Mononuclear cell (primary cell): ENCODE data around the gene SMYD3. TPM values are rescaled to one million over a fixed set of nuclear protein-coding genes. Genes with fewer than 3 reads are reported as not detected.
"Not testable (repeated sequence)": the region's sequence is repeated elsewhere in the genome, so short reads cannot be mapped to it uniquely, and the experiment has no call there.

ENCODE experiments used
- H3K27me3 ChIP-seq: 2 replicates; pipeline ENCODE4 v1.6.0; 2011; ENCODE audit warnings: low read length, control low read depth; ENCODE audit not compliant: insufficient read depth
- H3K4me1 ChIP-seq: 2 replicates; pipeline ENCODE4 v1.5.1; 2011; ENCODE audit warnings: mild to moderate bottlenecking, low read length, control low read depth; ENCODE audit not compliant: insufficient read depth
- H3K4me3 ChIP-seq: 2 replicates; pipeline ENCODE4 v1.5.1; 2011; ENCODE audit warnings: mild to moderate bottlenecking, low read length, moderate library complexity
- H3K9me3 ChIP-seq: 2 replicates; pipeline ENCODE4 v1.5.1; 2011; ENCODE audit warnings: low read depth, mild to moderate bottlenecking, control low read depth, low read length
- total RNA-seq: library from RNA; depleted of rRNA; stranded (reverse); fragments of >200 nt; gene quantifications from one replicate; pipeline ENCODE4 v1.2.3, GENCODE V29; 2012

Gene SMYD3
- total RNA-seq, 1 donor, result 18.2 TPM

DNA sequence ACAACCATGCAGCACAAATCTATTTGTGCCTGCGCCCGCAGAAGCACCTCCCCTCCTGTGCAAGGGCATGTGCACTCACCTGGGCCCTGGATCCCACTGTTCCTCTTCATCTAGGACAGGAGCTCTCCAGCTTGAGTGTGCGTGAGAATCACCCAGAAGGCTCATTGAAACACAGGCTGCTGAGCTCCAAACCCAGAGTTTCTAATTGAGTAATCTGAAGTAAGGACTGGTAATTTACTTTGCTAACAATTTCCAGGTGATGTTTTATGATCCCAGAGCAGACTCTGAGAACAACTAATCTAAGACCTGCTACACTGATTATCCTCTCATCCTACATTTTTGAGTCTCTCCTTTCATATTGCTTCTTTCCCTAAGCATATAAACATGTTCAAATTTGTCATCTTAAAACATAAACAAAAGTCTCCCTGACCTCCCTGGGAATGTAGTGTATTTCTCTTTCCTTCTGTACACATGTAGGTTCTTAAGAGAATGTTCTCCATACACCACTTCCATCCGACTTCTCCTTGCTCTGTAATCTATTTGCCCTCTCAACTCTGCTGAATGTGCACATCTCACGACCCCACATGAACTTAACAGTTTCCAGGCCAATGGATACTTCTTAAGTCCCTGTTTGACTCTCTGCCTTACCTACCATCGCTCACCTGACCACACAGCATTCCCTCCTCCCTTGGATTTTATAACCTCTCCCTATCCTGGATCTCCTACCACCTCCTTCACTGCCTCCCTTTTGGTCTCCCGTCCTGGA, 522.5 kb downstream of the SMYD3 start:
- Histone ChIP-seq H3K9me3 (no peaks in the 10 kb centered on the region), H3K4me3 (no peak overlapping the region), H3K4me1 (no peaks in the 10 kb centered on the region), H3K27me3 (no peaks in the 10 kb centered on the region)

GRCh38 chr1:245983294-245983967, 523.6 kb downstream of the SMYD3 start:
- H3K9me3 ChIP-seq, result no peaks in the 10 kb centered on the region
- H3K4me3 ChIP-seq, result no peak overlapping the region
- no peaks in the 10 kb centered on the region for H3K27me3 ChIP-seq
- no peaks in the 10 kb centered on the region for H3K4me1 ChIP-seq

DNA sequence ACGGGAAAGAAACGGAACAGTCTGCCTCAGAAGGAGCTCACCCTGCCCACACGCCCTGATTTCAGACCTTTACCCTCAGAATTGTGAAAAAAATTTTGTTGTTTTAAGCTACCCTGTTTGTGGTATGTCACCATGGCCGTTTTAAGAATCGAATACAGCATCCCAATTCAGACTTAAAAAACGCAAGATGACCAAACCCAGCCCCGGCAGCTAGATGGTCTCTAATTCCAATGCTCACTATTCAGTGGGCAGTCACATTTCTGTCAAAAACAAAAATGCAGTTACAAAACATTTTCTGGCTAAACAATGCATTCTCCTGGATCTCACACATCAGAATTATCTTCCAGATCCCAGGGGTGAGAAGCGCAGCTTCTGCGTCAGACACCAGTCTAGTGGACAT, 527.5 kb downstream of the SMYD3 start:
- Histone ChIP-seq H3K4me3 (no peak overlapping the region), H3K27me3 (no peaks in the 10 kb centered on the region), H3K9me3 (no peaks in the 10 kb centered on the region), H3K4me1 (no peaks in the 10 kb centered on the region)

DNA sequence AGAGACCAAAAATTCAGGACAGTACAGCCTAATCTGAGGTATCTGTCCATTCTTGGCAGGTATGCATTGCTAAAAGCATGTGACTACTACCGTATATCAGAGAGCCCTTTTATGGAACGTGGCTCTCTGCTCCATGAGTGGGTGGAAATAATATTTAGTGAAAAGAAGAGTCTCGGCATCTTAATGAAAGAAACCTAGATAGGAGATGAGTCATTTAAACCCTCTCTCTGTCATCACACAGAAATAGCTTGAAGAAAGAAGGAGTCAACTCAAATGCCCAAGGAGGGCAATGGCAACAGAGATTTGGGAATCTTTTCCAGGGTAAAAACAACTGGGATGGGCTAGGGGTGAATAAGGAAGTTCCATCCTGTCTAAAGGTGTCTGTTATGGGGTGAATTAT, 528.2 kb downstream of the SMYD3 start:
- Histone ChIP-seq H3K9me3 (no peaks in the 10 kb centered on the region), H3K4me1 (no peaks in the 10 kb centered on the region), H3K4me3 (no peak overlapping the region), H3K27me3 (no peaks in the 10 kb centered on the region)

- H3K9me3 ChIP-seq, result no peaks in the 10 kb centered on the region
- no peaks in the 10 kb centered on the region for H3K27me3 ChIP-seq
- H3K4me1 ChIP-seq, result no peaks in the 10 kb centered on the region
- H3K4me3 ChIP-seq, result no peak overlapping the region
These were observed 534.6 kb downstream of the SMYD3 start for GRCh38 chr1:245972476-245972875.

DNA sequence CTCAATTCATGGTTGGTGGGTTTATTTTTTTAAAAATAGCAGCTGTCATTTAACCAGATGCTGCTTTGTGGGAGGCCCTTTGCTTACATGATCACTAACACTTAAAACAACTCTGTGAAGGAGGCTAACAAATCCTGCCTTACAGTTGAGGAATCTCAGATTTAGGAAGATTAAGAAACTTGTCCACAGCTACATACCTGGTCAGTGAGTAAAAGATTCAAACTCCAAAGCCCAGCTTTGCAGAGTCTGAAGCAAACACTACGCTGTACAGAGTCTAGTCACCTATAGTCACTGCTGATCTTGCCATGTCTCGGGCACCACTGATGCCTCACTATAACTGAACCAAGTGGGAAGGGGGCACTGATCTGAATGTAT, 535.4 kb downstream of the SMYD3 start:
- no peaks in the 10 kb centered on the region for H3K4me1 ChIP-seq
- H3K9me3 ChIP-seq, result no peaks in the 10 kb centered on the region
- no peaks in the 10 kb centered on the region for H3K27me3 ChIP-seq
- no peak overlapping the region for H3K4me3 ChIP-seq

DNA sequence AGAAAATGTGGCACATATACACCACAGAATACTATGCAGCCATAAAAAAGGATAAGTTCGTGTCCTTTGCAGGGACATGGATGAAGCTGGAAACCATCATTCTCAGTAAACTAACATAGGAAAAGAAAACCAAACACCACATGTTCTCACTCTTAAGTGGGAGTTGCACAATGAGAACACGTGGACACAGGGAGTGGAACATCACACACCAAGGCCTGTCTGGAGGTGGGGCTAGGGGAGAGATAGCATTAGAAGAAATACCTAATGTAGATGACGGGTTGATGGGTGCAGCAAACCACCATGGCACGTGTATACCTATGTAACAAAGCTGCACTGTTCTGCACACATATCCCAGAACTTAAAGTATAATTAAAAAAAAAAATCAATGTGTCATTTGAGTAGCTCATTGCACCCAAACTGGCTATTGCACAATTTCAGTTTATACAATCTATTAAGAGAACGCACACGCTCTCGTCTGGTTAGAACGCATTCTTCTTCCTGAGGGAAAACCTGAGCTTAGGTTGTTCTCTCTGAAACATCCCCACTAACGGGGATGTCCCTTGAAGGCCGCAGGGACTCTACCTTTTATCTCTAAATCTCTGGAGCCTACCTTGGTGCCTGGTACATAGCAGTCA, 535.9 kb downstream of the SMYD3 start:
- not testable (repeated sequence) for H3K4me3 ChIP-seq, H3K9me3 ChIP-seq, H3K27me3 ChIP-seq, H3K4me1 ChIP-seq

GRCh38 chr1:245969283-245969682, 537.8 kb downstream of the SMYD3 start:
- Histone ChIP-seq H3K4me3 (no peak overlapping the region), H3K9me3 (no peaks in the 10 kb centered on the region), H3K4me1 (no peaks in the 10 kb centered on the region), H3K27me3 (no peaks in the 10 kb centered on the region)

DNA sequence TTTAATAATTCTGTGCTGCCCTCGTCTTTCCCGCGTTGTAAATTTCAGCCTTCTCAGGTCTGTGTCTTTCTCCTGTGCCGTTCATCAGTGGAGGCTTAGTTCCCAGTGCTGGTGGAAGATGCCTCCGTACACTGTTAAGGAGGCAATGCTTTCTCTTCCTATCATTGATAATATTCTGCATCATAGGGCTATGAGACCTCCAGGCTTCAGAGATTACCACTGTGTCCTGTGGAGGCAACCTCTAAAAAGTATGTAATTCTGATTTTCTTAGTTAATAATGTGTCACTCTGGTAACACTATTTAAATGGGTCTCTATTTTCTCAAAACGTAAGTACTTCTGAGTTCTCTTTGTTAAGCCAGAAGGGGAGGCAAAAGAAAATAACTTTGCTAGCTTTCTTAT, 538.3 kb downstream of the SMYD3 start:
- no peaks in the 10 kb centered on the region for H3K27me3 ChIP-seq
- no peaks in the 10 kb centered on the region for H3K4me1 ChIP-seq
- no peak overlapping the region for H3K4me3 ChIP-seq
- no peaks in the 10 kb centered on the region for H3K9me3 ChIP-seq

GRCh38 chr1:245965398-245965797, 541.7 kb downstream of the SMYD3 start:
- no peaks in the 10 kb centered on the region for H3K27me3 ChIP-seq

DNA sequence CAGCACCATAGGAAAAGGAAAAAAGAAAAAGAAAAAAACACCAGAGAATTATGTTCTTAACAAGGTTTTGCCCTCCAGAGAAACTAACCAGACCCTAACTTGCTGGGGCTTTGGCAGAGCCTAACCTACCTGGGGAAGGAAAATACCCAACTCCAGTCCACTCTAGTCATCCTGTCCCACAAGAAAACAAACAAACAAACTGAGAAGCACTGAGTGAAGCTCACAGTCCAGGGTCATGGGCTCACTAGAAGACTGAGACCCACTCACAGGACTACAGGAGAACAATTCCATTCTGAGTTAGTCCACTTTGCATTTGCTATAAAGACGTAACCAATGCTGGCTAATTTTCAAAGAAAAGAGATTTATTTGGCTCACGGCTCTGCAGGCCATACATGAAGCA, 543.4 kb downstream of the SMYD3 start:
- no peak overlapping the region for H3K4me3 ChIP-seq
- H3K4me1 ChIP-seq, result no peaks in the 10 kb centered on the region
- H3K9me3 ChIP-seq, result no peaks in the 10 kb centered on the region
- H3K27me3 ChIP-seq, result no peaks in the 10 kb centered on the region

More at GRCh38 chr1:245965398-245965797, 541.7 kb downstream of the SMYD3 start:
- no peaks in the 10 kb centered on the region for H3K4me1 ChIP-seq
- no peaks in the 10 kb centered on the region for H3K9me3 ChIP-seq
- H3K4me3 ChIP-seq, result no peak overlapping the region

GRCh38 chr1:245962453-245962852, 544.6 kb downstream of the SMYD3 start:
- Histone ChIP-seq H3K4me1 (no peaks in the 10 kb centered on the region), H3K4me3 (no peak overlapping the region), H3K27me3 (no peaks in the 10 kb centered on the region), H3K9me3 (no peaks in the 10 kb centered on the region)

- Histone ChIP-seq H3K4me3 (no peak overlapping the region), H3K9me3 (no peaks in the 10 kb centered on the region), H3K4me1 (peaks cover 7% of the 10 kb centered on the region), H3K27me3 (no peaks in the 10 kb centered on the region)
These were observed 545.9 kb downstream of the SMYD3 start for GRCh38 chr1:245961137-245961540.

DNA sequence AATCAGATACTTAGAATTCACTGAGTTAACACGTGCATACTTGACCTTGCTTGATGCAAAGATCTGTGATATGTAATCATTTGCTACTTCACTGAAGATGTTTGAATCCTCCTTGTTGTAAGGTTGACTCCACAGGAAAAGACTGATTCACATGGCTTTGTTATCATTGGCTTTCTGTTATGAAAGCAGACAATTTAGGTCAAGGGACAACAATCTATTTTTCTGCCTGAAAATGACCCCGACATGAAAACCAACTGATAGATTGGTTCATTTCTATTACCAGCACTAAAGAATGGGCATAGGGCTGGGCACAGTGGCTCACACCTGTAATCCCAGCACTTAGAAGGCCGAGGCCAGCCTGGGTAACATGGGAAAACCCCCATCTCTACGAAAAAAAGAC, 546.9 kb downstream of the SMYD3 start:
- Histone ChIP-seq H3K4me1 (peaks cover 10% of the 10 kb centered on the region), H3K4me3 (no peak overlapping the region), H3K9me3 (no peaks in the 10 kb centered on the region), H3K27me3 (no peaks in the 10 kb centered on the region)

DNA sequence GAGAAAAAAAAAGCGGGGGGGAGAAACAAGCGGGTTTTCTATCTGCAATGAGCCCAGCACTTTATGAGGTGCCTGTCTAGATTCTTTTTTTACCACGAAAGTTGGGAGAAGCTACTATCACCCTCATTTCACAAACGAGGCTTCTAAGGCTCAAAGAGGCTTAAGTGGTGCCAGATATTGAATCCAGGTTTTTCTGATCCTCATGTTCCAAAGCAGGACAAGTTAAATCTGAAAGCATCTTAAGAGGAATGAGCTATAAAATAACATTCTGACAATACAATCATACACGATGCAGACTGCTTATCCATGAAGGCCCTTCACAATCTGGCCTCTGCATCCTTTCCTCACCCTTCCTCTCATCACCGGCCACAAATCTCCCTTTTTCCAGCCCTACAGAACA, 549.1 kb downstream of the SMYD3 start:
- Histone ChIP-seq H3K4me3 (no peak overlapping the region), H3K27me3 (no peaks in the 10 kb centered on the region), H3K9me3 (no peaks in the 10 kb centered on the region), H3K4me1 (peaks cover 25% of the 10 kb centered on the region)
